Liver (tissue), 3 donors: Measurements from ENCODE around the gene RADIL.

Experiments
- CTCF ChIP-seq: fragments of 150-350 bp; IDR thresholded peaks from 2 replicates; pipeline ENCODE4 v1.5.1; 2017; ENCODE audit warnings: improper control_type of control experiment, low read depth, low read length; ENCODE audit not compliant: missing input control
- EGR1 ChIP-seq, 2 donors: IDR thresholded peaks; 2 replicates each; pipeline ENCODE4 v1.6.1; 2016 to 2018; ENCODE audit warnings: antibody characterized with exemption in 2 of 2, low read depth in 2 of 2
- GABPA ChIP-seq, 2 donors: IDR thresholded peaks in 1 of 2; conservative IDR thresholded peaks in 1 of 2; 2 replicates each; pipeline ENCODE4 v1.6.1; 2016; ENCODE audit warnings: antibody characterized with exemption in 2 of 2, mild to moderate bottlenecking in 1 of 2, moderate library complexity in 1 of 2
- HNF4G ChIP-seq: IDR thresholded peaks from 2 replicates; pipeline ENCODE4 v1.6.1; 2016; ENCODE audit warnings: antibody characterized with exemption
- JUND ChIP-seq, 2 donors: IDR thresholded peaks; 2 replicates each; pipeline ENCODE4 v1.6.1; 2016; ENCODE audit warnings: antibody characterized with exemption in 2 of 2
- MAX ChIP-seq: IDR thresholded peaks from 2 replicates; pipeline ENCODE4 v1.6.1; 2016; ENCODE audit warnings: antibody characterized with exemption
- NR2F2 ChIP-seq: IDR thresholded peaks from 2 replicates; pipeline ENCODE4 v1.6.1; 2016; ENCODE audit warnings: antibody characterized with exemption
- RAD21 ChIP-seq, 2 donors: IDR thresholded peaks; 2 replicates each; pipeline ENCODE4 v1.6.1; 2016; ENCODE audit warnings: antibody characterized with exemption in 2 of 2, mild to moderate bottlenecking in 2 of 2
- REST ChIP-seq: IDR thresholded peaks from 2 replicates; pipeline ENCODE4 v1.6.1; 2016; ENCODE audit warnings: antibody characterized with exemption, mild to moderate bottlenecking
- RXRA ChIP-seq, 2 donors: IDR thresholded peaks; 2 replicates each; pipeline ENCODE4 v1.6.1; 2017 to 2018; ENCODE audit warnings: antibody characterized with exemption in 2 of 2, mild to moderate bottlenecking in 1 of 2
- TAF1 ChIP-seq: conservative IDR thresholded peaks from 2 replicates; pipeline ENCODE4 v1.6.1; 2016; ENCODE audit warnings: antibody characterized with exemption, mild to moderate bottlenecking
- YY1 ChIP-seq: IDR thresholded peaks from 2 replicates; pipeline ENCODE4 v1.6.1; 2016; ENCODE audit warnings: antibody characterized with exemption, mild to moderate bottlenecking
- ZBTB33 ChIP-seq: IDR thresholded peaks from 2 replicates; pipeline ENCODE4 v1.6.1; 2016; ENCODE audit warnings: antibody characterized with exemption
- TF ChIP-seq, protein P1 (sequence below): IDR thresholded peaks from 2 replicates; pipeline ENCODE4 v1.6.1; 2016; ENCODE audit warnings: antibody characterized with exemption
- donor health status: healthy.
- donor health status: healthy.

DNA sequence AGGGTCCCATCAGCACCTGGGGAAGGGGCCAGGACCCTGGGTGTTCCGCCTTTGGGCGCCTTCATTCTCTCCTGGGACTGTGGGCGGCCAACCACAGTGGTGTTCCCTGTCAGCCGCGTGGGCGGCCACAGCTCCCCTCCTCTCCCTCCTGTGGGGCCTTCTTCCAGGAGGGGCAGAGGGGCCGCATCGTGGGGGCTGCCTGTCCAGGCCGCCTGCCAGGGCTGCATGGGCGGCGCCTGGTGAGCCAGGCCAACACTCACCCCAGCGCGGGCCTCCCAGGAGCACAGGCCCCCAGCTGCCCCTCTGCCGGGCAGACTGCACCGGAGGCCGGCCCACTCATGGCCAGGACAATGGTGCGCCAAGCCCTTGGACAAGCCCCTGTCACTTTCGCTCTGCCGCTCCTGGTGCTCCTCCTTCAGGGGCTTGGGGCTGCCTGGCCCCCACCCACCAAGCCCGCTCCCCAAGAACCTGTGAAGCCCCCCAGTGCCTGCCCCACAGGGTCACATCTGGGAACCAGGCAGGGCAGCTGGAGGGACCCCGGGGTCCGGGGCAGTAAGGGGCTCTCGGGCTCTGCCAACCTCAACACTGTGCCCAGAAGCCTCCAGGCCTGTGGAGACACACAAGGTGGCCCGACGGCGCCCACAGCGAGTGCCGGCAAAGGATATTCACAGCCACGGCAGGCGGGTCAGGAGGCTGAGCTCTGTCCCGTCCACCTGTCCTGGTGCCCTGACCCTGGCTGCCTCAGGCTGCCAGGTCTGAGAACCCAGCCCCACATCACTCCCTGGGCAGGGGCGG is 65.3 kb downstream of the RADIL start:
- TF ChIP-seq REST (no peak), MAX (no peak), TAF1 (no peak), CTCF (no peak), GABPA (IDR thresholded peaks at IDR 0.05 in 1 of 2, conservative IDR thresholded peaks at IDR 0.05 in 1 of 2) (no peak), RXRA (IDR thresholded peaks at IDR 0.05) (no peak), RAD21 (IDR thresholded peaks at IDR 0.05) (no peak), NR2F2 (no peak), YY1 (no peak), JUND (IDR thresholded peaks at IDR 0.05) (no peak), ZBTB33 (no peak), HNF4G (no peak), EGR1 (IDR thresholded peaks at IDR 0.05; ENCODE audit: low read depth in 2 of 2) (no peak)
- TF ChIP-seq, protein P1, sequence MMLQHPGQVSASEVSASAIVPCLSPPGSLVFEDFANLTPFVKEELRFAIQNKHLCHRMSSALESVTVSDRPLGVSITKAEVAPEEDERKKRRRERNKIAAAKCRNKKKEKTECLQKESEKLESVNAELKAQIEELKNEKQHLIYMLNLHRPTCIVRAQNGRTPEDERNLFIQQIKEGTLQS = no peak
